Right ventricle myocardium inferior (tissue), 1 donor: ENCODE results near the gene INS. TPM values are rescaled to one million over a fixed set of nuclear protein-coding genes. Genes with fewer than 3 reads are reported as not detected.
"Not testable (repeated sequence)": the region's sequence is repeated elsewhere in the genome, so short reads cannot be mapped to it uniquely, and the experiment has no call there.

Source experiments
- ATAC-seq: fragments of 200-7000 bp; cut with Tn5 transposase; one replicate; pipeline ENCODE4 v1.9.1; 2020; ENCODE audit warnings: mild to moderate bottlenecking, moderate library complexity
- DNase-seq: peaks from one replicate; pipeline ENCODE4 v3.0.0; 2021; ENCODE audit errors: missing footprints
- intact Hi-C: fragments of 100-400 bp; cut with DNase I; formaldehyde crosslinking; loops from one replicate; pipeline ENCODE4 v1.11.0; 2022
- total RNA-seq: library from RNA; stranded (reverse); fragmentation: NEBNext Ultra II Directional; extraction: Animal tissue kit (Norgen Biotek cat#: 25700); gene quantifications from one replicate; pipeline ENCODE4 v1.2.1, GENCODE V29; 2021
- donor health status: DM: no; HTN: yes; CAD: no; lungs with severe emphysema.

The INS gene
- total RNA-seq, 1 donor from 2014 or later, result not detected

DNA sequence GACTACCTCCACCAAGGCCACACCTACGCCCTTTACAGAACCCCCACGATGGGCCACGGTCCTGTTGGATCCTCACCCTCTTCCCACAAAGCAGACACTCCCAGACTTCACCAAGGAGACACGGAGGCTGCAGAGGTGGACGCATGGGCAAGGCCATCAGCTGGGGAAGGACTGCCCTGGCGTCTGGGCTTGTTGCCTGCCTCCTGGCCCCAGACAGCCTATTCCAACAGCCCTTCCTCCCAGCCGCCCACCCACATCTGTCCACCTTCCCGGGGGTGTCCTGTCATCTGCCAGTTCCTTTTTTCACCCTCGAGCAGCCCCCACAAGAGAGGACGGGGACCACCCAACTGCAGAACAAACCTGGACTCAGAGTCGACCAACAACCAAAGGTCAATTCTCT lies 39.5 kb upstream of the INS start:
- ATAC-seq (no peak), DNase-seq (peak; percentile 21)
- intact Hi-C loops, result loop anchor here (5.0 kb wide), 1 partner anchor 67 kb away; no protein-coding TSS in a partner anchor

DNA sequence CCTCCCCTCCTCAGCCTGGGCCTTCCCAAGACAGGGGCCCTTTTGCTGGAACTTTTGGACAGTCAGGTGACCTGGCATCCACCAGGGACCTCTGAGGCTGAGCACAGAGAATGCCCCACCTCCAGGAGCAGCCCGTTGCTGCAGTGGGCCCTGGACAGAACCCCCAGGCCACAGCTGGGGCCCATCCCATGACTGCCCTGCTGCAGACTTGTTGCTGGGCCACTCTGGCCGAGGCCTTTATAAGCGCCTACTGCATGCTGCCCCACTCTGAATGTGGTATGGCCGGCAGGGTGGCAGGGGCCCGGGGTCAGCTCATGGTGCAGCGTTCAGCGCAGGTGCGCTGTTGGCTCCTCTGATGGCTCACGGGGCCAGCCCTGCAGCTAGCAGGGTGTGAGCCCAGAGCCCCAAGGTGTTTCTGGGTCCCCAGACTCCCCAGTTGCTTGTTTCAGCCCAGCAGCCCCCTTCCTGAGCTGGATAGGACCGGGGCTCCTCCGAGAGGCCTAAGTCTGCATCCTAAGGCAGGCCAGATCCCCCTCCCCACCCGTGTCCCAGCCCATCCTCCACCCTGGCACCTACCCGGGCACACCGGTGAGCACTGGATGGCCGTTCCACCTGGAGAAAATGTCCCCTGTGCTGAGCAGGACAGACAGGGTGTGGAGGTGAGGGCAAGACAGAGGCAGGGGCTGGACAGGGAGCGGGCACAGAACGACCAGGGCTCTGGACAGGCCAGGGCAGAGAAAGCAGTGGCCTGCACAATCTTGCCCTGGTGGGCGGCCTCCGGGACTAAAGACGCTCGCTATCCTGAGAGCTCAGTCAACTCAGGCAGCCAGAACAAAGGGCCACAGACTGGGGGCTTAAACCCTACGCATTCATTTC lies 38.7 kb upstream of the INS start:
- intact Hi-C loops, result loop anchor here (5.0 to 10.0 kb wide), 3 partner anchors 68 to 695 kb away; no protein-coding TSS in a partner anchor
- DNase-seq (peak; percentile 34), ATAC-seq (no peak)

DNA sequence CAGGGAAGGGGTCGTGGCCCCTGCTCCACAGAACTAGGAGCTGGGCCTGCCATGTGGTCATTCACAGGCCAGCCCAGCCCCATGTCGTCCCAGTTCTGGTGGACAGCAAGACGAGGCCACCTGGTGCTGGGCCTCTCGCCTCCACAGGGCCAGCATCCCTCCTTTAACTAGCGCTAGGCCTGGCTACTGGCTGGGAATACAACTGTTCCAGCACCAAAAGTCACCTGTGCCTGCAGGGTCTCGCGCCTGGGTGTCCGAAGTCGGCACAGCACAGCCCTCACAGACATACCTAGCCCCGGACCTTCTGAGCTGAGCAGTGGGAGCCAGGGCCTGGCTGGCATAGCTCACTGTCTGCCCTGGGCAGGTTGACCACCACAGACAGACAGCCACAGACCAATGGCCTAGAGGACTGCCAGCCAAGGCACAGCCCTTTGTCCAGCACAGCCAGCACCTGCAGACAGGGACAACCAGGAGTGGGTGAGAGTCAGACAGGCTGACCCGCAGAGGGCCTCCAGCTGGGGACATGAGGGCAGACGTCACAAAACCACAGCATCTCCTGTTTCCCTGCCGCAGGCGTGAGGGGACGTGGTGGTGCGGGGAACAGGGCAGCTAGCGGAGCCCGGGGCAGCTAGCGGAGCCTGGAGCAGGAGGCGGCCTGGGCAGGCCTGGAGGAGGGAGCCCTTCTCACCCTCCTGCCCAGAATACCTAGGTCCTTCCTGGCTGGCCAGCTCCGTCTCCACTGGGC lies 37.8 kb upstream of the INS start:
- DNase-seq (peak; percentile 51), ATAC-seq (no peak)
- intact Hi-C loops, result loop anchor here (10.0 kb wide), 2 partner anchors 336 to 696 kb away; no protein-coding TSS in a partner anchor

DNA sequence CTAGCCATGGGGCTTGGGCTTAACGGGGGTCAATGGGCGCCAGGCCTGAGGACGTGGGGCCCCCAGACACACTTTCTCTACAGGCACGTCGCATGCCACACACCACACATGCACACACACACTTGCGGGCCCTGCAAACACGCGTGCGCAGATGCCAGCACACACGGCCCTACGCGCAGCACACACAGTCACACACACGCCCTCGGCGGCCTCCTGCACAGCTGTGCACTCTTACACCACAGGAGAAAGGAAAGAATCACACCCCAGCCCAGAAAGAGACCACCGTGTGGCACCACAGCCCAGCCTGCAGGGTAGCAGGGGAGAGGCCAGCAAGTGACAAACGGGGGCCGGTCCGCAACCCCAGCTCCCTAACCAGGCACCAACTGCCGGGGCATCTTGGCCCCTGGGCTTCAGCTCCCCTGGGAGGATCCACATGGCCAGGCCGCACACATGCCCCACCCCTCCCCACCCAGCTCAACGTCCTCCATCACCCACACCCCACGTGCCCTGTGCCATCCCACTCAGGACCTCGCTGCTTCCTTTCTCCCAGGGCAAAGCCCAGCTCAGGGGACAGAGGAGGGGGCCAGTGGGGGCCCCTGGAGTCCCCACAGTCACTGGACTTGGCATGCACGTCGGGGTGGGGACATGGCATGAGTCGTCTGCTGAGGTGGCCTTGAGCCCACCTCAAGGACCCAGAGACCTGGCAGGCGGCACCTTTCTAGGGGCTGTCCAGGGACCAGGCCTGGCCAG lies 36.9 kb upstream of the INS start:
- no peak for ATAC-seq
- peak; percentile 55 for DNase-seq
- intact Hi-C loops, result loop anchor here (1.0 to 10.0 kb wide), 4 partner anchors 107 to 697 kb away; no protein-coding TSS in a partner anchor

DNA sequence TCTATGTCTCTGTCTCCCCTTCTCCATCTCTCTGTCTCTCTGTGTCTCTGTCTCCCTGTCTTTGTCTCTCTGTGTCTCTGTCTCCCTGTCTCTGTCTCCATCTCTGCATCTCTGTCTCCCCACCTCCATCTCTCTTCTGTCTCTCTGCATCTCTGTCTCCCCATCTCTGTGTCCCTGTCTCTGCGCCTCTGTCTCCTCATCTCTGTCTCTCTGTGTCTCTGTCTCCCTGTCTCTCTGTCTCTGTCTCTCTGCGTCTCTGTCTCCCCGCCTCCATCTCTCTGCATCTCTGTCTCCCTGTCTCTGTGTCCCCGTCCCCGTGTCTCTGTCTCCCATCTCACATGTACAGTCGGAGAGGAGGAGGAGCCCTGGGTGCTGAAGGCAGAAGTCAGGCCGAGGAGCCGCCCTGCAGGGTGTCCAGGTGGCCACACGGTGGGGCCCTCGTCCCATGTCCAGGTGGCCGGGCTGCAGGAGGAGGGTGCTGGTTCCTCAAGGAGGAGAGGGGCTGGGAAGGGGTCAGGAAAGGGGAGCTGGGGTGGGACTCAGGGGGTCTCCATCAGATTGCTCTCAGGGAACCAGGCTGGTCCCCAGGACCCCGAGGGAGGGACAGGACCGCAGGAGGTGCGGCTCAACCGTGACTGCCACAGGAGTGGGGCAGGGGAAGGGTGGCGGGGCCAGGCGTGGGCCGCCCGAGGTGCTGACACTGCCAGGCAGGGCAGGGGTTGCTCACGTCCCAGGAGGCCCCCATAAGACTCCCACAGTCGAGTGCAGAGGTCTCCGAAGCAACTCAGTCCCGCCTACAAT lies 36.2 kb upstream of the INS start:
- intact Hi-C loops, result loop anchor here (1.0 to 10.0 kb wide), 4 partner anchors 108 to 698 kb away; no protein-coding TSS in a partner anchor
- DNase-seq (peak; percentile 89), ATAC-seq (peak; percentile 76)

DNA sequence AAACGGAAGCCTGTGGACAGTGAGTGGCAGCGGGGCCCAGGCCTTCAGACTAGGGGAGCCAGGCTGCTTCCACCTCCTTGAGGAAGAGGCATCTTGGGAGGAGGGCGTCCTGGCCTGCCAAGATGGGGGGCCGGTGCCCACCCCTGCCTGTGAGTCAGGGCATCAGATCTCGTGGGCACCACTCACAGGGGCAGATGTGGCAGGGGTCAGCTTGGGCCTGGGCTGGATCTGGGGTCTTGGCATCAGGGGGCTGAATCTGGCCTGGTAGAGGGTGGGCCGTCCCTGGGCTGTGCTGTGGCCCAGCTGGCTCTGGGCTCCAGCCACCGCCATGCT lies 34.7 kb upstream of the INS start:
- no peak for ATAC-seq
- no peak for DNase-seq
- intact Hi-C loops, result loop anchor here (10.0 kb wide), 2 partner anchors 339 to 699 kb away; no protein-coding TSS in a partner anchor

DNA sequence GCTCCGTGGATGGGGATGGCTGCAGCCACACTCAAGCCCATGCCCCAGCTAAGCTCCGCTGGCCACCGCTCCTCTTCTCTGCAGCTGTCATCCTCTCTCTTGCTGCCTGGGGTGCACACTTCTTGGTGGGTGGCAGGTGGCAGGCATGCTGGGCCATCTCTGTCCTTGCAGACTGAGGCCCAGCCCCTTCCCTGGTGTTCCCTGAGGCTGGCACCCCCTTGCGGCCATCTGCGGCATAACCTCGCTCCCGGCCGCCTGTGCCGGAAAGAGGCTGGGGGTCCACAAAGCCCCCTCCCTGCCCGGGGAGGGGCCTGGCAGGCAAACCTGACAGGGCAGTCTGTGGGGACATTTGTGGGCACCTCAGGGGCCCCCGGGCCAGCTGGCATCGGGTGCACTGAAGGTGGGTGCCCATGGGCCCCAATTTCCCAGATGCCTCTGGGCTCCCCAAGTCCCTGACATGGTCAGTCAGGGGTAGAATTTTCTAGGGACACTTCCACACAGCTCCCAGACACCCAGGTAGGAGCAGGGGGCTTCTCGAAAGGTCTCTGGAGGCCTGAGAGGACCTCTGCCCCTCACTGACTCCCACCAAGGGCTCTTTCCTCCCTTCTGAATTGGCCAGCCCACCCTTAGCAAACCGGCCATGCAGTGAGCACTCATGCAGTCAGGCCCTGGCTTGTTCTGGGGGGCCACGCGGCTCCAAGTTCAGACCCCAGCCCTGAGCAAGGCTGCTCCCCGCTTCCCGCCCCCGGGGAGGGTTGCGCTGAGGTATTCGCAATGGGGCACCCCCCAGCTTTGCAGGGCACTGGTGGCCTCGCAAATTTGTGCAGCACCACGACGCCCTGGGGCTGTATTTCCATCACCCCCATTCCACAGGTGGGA lies 34.1 kb upstream of the INS start:
- intact Hi-C loops, result loop anchor here (10.0 kb wide), 2 partner anchors 340 to 700 kb away; no protein-coding TSS in a partner anchor

DNA sequence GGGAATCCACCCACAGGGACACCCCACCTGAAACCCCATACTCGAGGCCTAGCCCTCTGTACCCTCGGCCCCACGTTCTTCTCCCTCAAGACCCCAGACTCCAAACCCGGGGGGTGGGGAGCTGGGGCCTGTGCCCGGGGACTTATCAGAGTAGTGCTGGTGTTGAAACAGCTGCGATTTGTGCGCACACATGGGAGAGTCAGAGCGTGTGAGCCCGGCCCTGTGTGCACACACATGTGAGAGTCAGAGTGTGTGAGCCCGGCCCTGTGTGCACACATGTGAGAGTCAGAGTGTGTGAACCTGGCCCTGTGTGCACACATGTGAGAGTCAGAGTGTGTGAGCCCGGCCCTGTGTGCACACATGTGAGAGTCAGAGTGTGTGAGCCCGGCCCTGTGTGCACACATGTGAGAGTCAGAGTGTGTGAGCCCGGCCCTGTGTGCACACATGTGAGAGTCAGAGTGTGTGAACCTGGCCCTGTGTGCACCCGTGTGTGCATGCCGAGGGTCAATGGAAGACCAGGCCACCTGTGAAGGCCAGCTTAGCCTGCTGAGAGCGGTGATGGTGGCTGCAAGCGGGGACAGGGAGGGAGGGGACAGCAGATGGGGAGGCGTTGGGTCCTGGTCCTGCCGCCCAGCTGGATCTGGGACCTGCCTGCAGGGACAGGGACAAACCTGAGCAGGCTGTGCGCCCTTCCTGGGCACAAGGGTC lies 33.0 kb upstream of the INS start:
- intact Hi-C loops, result loop anchor here (10.0 kb wide), 2 partner anchors 341 to 701 kb away; no protein-coding TSS in a partner anchor
- not testable (repeated sequence) for ATAC-seq, DNase-seq

More for the DNA sequence above, 34.1 kb upstream of the INS start:
- DNase-seq, result no peak
- no peak for ATAC-seq

DNA sequence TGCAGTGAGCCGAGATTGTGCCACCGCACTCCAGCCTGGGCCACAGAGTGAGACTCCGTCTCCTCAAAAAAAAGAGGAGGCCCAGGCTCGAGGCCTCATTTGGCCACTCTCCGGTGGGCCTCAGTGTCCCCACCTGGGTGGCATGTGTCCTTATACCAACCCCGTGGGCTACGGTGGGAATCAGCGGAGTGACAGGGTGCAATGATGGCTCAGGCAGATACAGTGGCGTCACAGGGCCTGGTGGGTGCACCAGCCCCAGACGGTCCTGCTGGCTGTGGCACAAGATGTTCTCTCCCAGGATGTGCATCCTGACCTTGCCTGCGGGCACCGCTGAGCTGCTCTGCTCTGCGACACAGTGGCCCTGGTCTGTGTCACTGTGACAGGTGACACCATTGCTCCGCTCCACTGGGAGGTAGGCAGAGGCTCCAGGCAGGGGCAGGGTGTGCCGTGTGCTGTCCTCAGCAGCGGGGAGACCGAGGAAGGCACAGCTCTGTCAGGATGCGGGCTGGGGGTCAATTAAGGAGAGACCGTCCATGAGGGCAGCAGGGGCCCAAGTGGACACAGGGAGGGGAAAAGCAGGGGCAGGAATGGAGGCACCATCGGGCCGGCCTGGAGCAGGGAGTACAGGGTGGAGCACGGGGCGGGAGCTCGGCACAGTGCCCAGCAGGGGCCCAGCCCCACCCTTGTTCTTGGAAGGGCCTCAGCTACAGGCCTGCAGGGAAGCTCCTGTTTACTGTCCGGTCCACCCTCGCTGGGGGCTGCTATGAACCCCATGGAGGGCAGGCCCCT lies 32.3 kb upstream of the INS start:
- peak; percentile 57 for ATAC-seq
- intact Hi-C loops, result loop anchor here (10.0 kb wide), 2 partner anchors 342 to 702 kb away; no protein-coding TSS in a partner anchor
- DNase-seq, result no peak

DNA sequence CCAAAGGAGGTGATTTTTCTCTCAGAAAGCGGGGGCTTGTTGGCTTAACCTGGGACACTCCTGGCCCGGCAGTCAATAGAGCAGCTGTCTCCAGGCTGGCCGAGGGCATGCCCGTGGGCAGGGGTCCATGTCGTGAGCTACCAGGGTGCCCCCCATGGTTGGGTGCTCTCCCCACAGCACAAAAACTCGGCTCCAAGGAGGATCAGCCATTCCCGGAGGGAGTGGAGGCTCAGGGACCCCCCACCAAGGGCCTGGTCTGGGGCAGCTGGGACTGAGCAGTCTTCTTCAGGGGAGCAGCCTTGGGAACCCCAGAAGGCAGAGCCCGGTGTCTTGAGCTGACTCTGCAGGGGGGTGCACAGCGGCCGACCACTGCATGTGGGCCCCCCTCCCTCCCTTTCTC lies 31.4 kb upstream of the INS start:
- ATAC-seq, result no peak
- no peak for DNase-seq
- intact Hi-C loops, result loop anchor here (10.0 kb wide), 2 partner anchors 342 to 702 kb away; no protein-coding TSS in a partner anchor

DNA sequence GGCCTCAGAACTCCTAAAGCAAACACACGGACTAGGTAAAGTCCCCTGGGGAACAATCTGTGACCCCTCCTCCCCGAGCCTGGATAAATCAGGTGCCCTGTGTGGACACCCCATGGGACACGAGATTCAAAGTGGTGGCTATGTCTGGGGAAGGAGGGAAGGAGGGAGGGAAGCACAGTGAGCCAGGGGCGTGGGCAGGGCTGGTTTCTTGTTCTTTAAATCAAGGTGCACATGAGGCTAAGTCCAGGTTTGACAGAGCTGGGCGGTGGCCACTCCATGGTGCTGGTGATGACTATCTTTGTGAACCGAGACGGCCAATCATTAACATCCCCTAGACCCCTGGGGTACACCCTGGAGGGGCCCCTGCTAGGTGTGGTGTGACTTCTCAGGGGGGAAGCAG lies 30.9 kb upstream of the INS start:
- DNase-seq (no peak), ATAC-seq (no peak)
- intact Hi-C loops, result loop anchor here (10.0 kb wide), 2 partner anchors 343 to 703 kb away; no protein-coding TSS in a partner anchor

DNA sequence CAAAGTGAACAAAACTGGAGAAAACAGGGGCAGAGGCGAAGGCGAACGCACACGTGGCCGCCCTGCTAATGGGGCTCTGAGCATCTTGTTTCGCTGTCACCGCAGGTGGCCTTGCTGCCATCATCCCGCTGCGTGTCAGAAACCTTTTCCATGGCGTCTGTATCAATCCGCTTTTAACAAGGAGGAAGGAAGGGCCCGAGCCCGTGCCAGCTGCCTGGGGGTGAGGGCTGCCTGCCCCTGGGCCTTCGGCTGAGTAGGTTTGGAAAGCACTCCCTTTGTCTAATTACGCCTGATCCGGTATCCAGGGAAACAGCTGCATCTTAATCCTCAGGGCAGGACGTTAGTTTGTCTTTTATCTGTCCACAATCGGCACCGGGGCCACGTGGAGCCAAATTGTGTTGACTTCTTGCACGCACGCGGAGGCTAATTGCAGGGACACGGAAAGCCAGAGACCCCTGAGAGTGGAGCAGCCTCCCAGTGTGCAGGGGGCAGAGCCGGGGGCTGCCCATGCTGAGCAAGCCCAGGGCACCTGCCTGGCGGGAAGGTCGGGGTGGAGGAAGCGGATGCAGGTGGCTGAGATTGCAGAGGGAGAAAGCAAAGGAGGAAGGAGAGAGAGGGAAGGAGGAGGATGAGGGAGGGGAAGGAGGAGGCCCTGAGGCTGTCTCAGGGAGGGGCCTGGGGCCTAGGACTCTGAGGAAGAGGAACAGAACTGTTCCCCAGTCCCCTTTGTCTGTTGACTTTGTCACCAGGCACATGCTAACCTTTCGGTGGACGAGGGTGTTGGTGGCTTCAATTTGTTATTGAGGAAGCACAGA lies 29.9 kb upstream of the INS start:
- DNase-seq (no peak), ATAC-seq (peak; percentile 45)
- intact Hi-C loops, result loop anchor here (10.0 kb wide), 2 partner anchors 344 to 704 kb away; no protein-coding TSS in a partner anchor

DNA sequence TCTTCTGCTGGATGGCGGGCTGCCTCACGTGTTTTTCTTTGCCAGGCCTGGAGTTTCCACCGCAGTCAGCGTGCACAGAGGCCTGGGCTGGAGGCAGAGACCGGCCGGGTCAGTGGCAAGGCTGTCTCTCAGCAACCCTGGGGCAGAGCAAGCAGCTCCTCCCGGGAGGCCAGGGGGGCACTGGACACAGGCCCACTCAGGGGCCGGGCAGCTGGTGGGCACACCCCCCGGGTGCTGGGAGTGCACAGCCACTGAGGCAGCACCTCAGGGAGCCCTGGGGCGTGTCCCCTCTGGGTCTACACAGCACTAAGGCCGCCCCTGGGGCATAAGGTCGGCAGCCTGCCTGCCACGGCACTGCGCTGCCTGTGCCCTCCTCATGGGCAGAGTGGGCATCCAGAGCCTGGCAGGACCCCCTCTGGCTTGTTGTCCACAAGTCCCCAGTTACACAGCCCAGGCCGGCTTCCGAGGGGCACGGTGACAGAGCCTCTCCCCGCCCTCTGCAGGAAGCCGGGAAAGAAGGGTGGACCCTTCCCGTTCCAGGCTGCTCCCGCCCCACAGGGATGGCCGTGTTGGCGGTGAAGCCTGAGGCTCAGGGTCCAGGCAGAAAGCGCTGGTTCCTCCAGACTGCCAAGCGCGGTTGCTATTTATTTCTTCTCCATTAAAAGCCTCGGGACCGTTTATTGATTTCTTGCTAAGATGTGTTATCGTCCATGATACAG lies 29.1 kb upstream of the INS start:
- ATAC-seq (no peak), DNase-seq (no peak)
- intact Hi-C loops, result loop anchor here (5.0 to 10.0 kb wide), 3 partner anchors 212 to 705 kb away; partner anchors contain the start of gene TSSC4

DNA sequence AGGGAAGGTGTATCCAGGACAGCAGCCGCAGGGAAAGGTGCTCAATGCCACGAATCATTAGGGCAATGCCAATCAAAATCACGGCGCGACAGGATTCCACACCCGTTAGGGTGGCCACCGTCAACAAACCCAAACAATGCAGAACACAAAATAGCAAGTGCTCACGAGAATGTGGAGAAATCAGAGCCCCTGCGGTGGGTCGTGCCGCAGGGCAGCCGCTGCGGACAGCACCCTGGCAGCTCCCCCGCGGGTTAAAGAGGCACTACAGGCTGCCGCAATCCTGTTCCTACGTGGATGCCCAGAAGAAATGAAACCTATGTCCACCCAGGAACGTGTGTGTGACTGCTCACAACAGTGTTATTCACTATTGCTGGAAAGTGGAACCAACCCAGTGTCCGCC lies 27.7 kb upstream of the INS start:
- DNase-seq, result no peak
- intact Hi-C loops, result loop anchor here (5.0 kb wide), 1 partner anchor 214 kb away; the partner anchor contains the start of gene TSSC4
- no peak for ATAC-seq
